Peyer's patch (tissue), 4 donors: Measurements from ENCODE around the gene RPL11.

Source experiments
- POLR2A ChIP-seq, 2 donors: fragments of 450-650 bp; IDR thresholded peaks; one replicate each; pipeline ENCODE4 v1.5.1; 2017; ENCODE audit warnings: antibody characterized with exemption in 2 of 2, mild to moderate bottlenecking in 2 of 2, moderate library complexity in 2 of 2
- TF ChIP-seq, protein P1 (sequence below), 6 experiments: fragments of 450-650 bp in 4 of 6; fragments of 200-600 bp in 2 of 6; sonication (generic) in 1 of 6; IDR thresholded peaks; one replicate each; pipeline ENCODE4 v1.5.1; 2017 to 2019; ENCODE audit warnings: antibody characterized with exemption in 6 of 6, mild to moderate bottlenecking in 3 of 6, moderate library complexity in 1 of 6

DNA sequence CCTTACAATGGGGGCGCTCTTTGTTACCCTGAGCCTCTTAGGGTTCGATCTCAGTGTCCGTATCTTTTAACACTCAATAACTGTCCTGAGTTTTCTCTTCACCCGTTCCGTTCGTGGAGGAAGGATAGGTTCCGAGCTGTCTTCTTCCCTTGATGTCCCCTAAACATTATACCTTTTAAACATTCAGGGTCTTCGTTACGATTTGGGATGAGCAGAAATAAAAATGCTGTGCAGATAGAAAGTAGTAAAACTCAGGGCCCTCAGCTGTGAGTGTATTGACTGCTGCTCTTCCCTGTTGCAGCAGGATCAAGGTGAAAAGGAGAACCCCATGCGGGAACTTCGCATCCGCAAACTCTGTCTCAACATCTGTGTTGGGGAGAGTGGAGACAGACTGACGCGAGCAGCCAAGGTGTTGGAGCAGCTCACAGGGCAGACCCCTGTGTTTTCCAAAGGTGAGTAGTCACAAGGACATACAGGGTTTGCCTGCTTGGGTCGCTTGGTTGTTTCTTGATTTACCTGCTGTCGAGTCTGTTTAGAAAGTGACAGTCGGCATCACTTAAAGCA is 784 bp downstream of the RPL11 start:
- TF ChIP-seq, protein P1, sequence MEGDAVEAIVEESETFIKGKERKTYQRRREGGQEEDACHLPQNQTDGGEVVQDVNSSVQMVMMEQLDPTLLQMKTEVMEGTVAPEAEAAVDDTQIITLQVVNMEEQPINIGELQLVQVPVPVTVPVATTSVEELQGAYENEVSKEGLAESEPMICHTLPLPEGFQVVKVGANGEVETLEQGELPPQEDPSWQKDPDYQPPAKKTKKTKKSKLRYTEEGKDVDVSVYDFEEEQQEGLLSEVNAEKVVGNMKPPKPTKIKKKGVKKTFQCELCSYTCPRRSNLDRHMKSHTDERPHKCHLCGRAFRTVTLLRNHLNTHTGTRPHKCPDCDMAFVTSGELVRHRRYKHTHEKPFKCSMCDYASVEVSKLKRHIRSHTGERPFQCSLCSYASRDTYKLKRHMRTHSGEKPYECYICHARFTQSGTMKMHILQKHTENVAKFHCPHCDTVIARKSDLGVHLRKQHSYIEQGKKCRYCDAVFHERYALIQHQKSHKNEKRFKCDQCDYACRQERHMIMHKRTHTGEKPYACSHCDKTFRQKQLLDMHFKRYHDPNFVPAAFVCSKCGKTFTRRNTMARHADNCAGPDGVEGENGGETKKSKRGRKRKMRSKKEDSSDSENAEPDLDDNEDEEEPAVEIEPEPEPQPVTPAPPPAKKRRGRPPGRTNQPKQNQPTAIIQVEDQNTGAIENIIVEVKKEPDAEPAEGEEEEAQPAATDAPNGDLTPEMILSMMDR (IDR thresholded peaks at IDR 0.05) = no peak
- TF ChIP-seq POLR2A (IDR thresholded peaks at IDR 0.05) = no peak
